Ramos (cell line): ENCODE measurements around the gene CYB561A3.

Experiments
- in situ Hi-C: fragments of 300-500 bp; cut with MboI; formaldehyde crosslinking; loops from one replicate; pipeline ENCODE4 v1.14.3; 2022; ENCODE audit warnings: low sequenced_read_pairs; ENCODE audit not compliant: unreplicated experiment

CYB561A3 gene, protein sequence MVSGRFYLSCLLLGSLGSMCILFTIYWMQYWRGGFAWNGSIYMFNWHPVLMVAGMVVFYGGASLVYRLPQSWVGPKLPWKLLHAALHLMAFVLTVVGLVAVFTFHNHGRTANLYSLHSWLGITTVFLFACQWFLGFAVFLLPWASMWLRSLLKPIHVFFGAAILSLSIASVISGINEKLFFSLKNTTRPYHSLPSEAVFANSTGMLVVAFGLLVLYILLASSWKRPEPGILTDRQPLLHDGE

GRCh38 chr11:61361741-61362541 lies at the start of gene CYB561A3, which contains the start of gene TMEM138:
Gene CYB561A3, minus strand, starts transcription at chr11:61361882. Its CDS starts 5,169 bp downstream, at chr11:61356713.
Gene TMEM138, plus strand, starts transcription at chr11:61362374. Its CDS starts 2,017 bp downstream, at chr11:61364391.
- in situ Hi-C loops, result no loop called here

DNA sequence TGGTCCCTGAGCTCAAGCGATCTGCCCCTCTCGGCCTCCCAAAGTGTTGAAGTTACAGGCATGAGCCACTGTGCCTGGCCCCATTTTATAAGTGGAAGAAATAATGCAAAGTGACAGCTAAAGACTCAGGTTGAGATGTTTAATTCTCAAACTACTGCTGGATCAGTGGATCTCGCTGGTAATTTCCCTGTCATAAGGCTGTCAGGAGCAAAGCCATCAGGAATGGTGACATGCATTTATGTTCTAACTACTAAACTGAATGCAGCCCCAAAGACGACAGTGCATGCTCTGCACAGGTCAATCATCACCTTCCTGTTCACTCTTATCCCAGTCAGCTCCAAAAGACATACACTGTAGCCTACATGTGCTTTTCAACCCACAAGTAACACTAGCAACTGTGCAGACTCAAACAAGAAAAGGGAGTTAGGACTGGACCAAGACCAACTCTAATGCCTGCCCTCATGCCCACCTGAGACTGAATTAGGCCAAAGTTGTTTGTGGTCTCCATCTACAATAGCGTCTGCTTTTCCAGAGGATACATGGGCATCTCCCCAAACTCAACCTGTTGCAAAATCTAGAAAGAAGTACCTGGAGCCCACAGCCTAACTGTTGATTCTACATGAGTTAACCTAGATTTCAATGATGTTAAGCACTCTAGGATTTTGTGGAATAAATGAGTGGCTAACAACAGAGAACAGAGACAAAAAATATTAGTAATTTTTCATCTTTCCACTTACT lies 45.5 kb upstream of the CYB561A3 start:
- in situ Hi-C loops, result no loop called here

- in situ Hi-C loops, result no loop called here
Measured at GRCh38 chr11:61406067-61406466, 44.4 kb upstream of the CYB561A3 start.

- in situ Hi-C loops, result no loop called here
Measured at GRCh38 chr11:61404641-61405040, 43.0 kb upstream of the CYB561A3 start.

- in situ Hi-C loops, result no loop called here
Measured at GRCh38 chr11:61404103-61404502, 42.4 kb upstream of the CYB561A3 start.

- in situ Hi-C loops, result no loop called here
Measured at GRCh38 chr11:61403658-61404057, 42.0 kb upstream of the CYB561A3 start.

GRCh38 chr11:61401573-61401972 lies 39.9 kb upstream of the CYB561A3 start:
- in situ Hi-C loops, result no loop called here

DNA sequence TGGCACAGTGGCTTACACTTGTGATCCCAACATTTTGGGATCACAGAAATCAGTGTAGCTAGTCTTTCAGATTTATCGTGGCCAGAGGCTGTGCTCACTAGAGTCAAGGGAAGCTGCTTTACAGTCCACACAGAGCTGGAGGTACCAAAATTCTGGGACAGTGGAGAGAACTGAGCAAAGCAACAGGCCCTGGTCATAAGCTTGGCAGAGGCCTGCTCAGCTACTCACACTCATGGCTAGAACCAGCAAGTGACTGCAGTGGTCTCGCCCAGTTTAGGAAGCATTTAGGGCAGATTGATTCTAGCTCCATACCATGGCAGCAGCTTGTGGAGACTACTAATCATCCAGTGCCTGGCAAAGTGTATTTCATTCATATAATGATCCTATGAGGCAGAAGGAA lies 39.5 kb upstream of the CYB561A3 start:
- in situ Hi-C loops, result no loop called here

DNA sequence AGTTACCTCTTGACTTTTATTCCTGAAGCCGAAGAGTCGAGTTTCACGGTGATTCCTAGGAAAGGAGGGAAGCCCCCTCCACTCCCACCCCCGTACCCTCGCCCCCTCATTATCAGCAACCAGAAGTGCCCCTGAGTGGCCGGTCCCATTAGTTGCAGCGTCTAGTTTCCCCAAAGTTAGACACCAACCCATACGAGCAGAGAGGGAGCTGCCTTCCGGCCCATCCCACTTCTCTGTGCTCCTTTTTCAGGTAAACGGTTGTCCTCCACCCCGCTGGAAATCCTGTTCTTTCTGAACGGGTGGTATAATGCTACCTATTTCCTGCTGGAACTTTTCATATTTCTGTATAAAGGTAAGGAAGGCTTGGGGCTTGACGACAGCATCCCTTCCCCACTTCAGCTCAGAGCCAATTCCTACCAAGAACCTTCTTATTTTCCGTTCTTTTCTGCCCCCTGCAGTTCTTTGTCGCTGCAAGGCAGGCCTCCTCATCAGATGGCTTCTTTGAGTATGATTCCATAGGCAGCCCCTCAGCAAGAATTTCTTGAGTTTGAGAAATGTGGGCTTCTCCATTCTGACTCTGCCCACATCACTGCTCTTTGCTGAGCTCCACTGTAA lies 31.4 kb upstream of the CYB561A3 start:
- in situ Hi-C loops, result no loop called here

GRCh38 chr11:61390161-61390560 lies 28.5 kb upstream of the CYB561A3 start:
- in situ Hi-C loops, result no loop called here

DNA sequence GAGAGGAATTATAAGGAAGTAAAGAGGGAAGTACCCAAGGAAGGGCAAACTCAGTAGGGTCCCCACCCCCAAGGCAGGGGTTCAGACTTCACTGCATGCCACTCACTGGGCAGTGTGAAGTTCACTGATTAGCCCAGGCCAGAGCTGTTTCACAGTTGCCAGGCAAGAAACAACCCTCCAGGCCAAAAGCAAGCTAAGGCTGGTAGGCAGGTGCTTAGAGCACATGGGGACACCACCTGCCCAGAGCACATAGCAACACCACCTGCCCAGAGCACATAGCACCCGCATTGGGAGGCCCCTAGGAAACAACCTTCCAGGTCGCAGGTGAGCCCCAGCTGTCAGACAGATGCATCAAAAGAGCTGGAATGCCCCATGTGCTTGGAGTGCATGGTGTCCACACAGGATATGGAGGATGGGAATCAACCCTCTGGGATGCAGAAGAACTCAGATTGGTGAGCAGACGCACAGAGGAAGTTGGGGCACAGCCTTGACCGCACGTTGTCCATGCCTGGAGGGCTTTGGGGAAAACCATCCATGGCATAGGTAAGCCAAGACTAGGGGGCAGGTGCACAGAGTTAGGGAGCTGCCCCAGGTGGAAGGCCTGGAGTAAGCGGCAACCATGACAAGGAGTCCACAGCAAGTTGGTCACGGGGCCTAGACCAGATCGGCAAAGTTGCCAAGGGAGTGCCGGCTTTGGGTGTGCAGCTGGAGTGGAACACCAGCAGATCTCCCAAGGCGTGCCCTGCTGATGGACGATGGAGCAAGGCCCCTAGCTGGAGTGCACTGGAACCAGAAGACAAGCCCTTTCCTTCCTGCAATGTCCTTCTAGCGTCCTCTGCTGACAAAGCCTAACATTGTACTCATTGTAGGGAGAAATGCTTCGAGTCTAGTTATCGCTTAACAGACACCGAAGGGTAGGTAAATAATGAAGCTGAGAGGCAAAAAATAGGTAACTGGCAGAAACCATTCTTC lies 22.9 kb upstream of the CYB561A3 start:
- in situ Hi-C loops, result loop anchor here (5.0 to 10.0 kb wide), 2 partner anchors 47 to 130 kb away; no protein-coding TSS in a partner anchor

DNA sequence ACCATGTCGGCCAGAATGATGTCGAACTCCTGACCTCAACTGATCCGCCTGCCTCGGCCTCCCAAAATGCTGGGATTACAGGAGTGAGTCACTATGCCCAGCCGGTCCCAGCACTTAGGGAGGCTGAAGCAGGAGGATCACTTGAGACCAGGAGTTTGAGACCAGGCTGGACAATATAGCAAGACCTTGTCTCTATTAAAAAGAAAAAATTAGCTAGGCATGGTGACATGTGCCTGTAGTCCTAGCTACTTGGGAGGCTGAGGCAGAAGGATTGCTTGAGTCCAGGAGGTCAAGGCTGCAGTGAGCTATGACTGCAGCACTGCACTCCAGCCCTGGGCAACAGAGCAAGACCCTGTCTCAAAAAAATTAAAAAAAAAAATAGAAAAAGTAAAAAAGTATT lies 22.2 kb upstream of the CYB561A3 start:
- in situ Hi-C loops, result loop anchor here (10.0 kb wide), 1 partner anchor 129 kb away; no protein-coding TSS in a partner anchor

DNA sequence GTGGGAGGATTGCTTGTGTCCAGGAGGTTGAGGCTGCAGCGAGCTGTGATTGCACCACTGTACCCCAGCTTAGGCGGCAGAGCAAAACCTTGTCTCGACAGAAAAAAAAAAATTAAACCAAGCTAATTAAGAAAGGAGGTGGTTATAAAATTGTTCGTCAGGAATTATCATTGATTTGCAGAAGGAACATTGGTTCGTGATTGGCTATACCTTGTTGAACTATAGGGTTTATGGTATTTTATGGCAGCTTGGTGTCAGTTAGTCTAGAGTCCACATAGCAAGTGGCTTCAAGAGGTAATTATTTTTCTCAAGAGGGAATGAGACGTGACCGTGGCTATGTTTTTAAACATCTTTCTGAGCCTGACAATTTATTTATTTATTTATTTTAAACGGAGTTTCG lies 19.2 kb upstream of the CYB561A3 start:
- in situ Hi-C loops, result loop anchor here (10.0 kb wide), 1 partner anchor 126 kb away; no protein-coding TSS in a partner anchor

- in situ Hi-C loops, result no loop called here
Measured at GRCh38 chr11:61378713-61379313, 17.1 kb upstream of the CYB561A3 start.

GRCh38 chr11:61377461-61378160 lies 15.9 kb upstream of the CYB561A3 start:
- in situ Hi-C loops, result no loop called here

DNA sequence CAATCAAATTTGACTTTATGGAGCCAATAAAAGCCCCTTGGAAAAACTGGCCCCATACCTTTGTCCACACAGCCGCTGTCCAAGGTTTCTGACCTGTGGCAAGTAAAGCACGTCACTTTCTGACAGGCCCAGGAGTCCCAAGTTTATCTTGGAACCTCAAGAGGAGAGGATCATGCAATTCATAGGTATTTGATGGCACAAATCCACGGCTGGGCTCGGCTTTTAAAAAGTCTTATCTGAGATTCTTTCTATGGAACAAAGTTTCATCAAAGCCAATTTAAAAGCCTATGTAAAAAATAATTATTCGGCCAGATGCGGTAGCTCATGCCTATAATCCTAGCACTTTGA lies 14.1 kb upstream of the CYB561A3 start:
- in situ Hi-C loops, result no loop called here

- in situ Hi-C loops, result no loop called here
Measured at GRCh38 chr11:61372659-61373420, 11.2 kb upstream of the CYB561A3 start.
